Sigmoid colon (tissue), 7 donors: ENCODE results near the gene FREM1. TPM values are rescaled to one million over a fixed set of nuclear protein-coding genes. Genes with fewer than 3 reads are reported as not detected.

ENCODE experiments used
- DNase-seq: peaks from one replicate; pipeline ENCODE4 v3.0.0-alpha.2; 2019
- H3K27ac ChIP-seq, 4 donors: fragments of 200-600 bp; sonication (generic); one replicate each; pipeline ENCODE4 v1.5.1; 2016 to 2019; ENCODE audit warnings: mild to moderate bottlenecking in 1 of 4
- H3K27me3 ChIP-seq, 3 donors: fragments of 200-600 bp; sonication (generic); one replicate each; pipeline ENCODE4 v1.5.1; 2019; ENCODE audit warnings: mild to moderate bottlenecking in 1 of 3
- H3K36me3 ChIP-seq, 4 donors: fragments of 200-600 bp; sonication (generic); one replicate each; pipeline ENCODE4 v1.5.1; 2016 to 2019
- H3K4me1 ChIP-seq, 4 donors: fragments of 200-600 bp; sonication (generic); one replicate each; pipeline ENCODE4 v1.5.1; 2017 to 2019
- H3K4me3 ChIP-seq, 4 donors: fragments of 200-600 bp; sonication (generic); one replicate each; pipeline ENCODE4 v1.5.1; 2017 to 2019; ENCODE audit warnings: mild to moderate bottlenecking in 2 of 4, moderate library complexity in 1 of 4
- H3K9me3 ChIP-seq, 4 donors: fragments of 200-600 bp in 3 of 4; sonication (generic) in 3 of 4; one replicate each; pipeline versions ENCODE4 v1.5.1 to v1.6.1; 2013 to 2019
- EP300 ChIP-seq, 4 donors: sonication (generic); formaldehyde crosslinking; IDR thresholded peaks; one replicate each; pipeline ENCODE4 v1.6.1; 2017; ENCODE audit warnings: antibody characterized with exemption in 4 of 4
- POLR2A ChIP-seq, 2 donors: fragments of 450-650 bp; IDR thresholded peaks; one replicate each; pipeline ENCODE4 v1.6.1; 2016; ENCODE audit warnings: antibody characterized with exemption in 2 of 2, mild to moderate bottlenecking in 2 of 2, moderate library complexity in 2 of 2
- POLR2AphosphoS5 ChIP-seq, 4 donors: sonication (generic); formaldehyde crosslinking; IDR thresholded peaks; one replicate each; pipeline ENCODE4 v1.6.1; 2017; ENCODE audit warnings: antibody characterized with exemption in 4 of 4
- WGBS, 2 donors: extraction: QIAGEN DNeasy Blood & Tissue Kit; methylation state at CpG; one replicate each; pipeline ENCODE4 v1.1.7; 2013; 5-methylcytosine and 5-hydroxymethylcytosine counted together
- intact Hi-C: fragments of 100-400 bp; cut with DNase I; formaldehyde crosslinking; loops from one replicate; pipeline ENCODE4 v1.15.1; 2023
- polyA plus RNA-seq, 3 donors: library from polyadenylated mRNA; stranded (reverse); fragments of 200-250 nt; gene quantifications; one replicate each; pipeline ENCODE4 v1.2.3, GENCODE V29; 2013
- total RNA-seq, 4 donors: library from RNA; depleted of rRNA; stranded (reverse); fragments of >200 nt; gene quantifications; one replicate each; pipeline ENCODE4 v1.1.0, GENCODE V29; 2016
- TF ChIP-seq, protein P1 (sequence below), 4 experiments: fragments of 450-650 bp in 3 of 4; fragments of 200-600 bp in 1 of 4; IDR thresholded peaks; one replicate each; pipeline ENCODE4 v1.5.1; 2016 to 2019; ENCODE audit warnings: antibody characterized with exemption in 4 of 4, mild to moderate bottlenecking in 3 of 4, moderate library complexity in 2 of 4
- donor health status: healthy with polysubstance abuse.
- donor health status: Bipolar disorder and iron deficiency.
- donor health status: healthy.

FREM1 gene
- total and polyA plus RNA-seq, 7 donors, result 0.96 to 45.1 (median 11.4) TPM; not detected in 1

DNA sequence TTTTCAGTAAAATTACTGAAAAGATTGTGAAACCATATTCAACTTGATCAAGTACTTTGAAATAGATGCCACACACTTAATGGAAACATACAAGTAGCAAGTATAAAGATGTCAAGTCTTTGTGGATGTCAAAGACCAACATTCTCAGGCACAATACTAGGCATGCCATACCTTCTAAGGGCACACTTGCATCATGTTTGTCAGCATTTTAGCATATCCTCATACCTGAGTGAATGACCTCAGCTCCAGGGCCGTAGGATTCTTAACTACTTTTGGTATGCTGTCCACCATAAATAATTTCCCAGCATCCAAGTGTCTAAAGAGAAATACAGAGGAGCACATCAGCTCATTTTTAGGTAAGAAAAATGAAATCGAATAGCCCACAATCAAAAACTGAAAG lies 86.4 kb downstream of the FREM1 start:
- no peaks in the 10 kb centered on the region for H3K9me3 ChIP-seq
- WGBS, 2 donors, result 67 to 90% methylated on average over 2 of the region's 2 CpGs
- no peak for DNase-seq
- no peaks in the 10 kb centered on the region for H3K4me1 ChIP-seq
- H3K4me3 ChIP-seq, result no peak overlapping the region
- TF ChIP-seq, protein P1, sequence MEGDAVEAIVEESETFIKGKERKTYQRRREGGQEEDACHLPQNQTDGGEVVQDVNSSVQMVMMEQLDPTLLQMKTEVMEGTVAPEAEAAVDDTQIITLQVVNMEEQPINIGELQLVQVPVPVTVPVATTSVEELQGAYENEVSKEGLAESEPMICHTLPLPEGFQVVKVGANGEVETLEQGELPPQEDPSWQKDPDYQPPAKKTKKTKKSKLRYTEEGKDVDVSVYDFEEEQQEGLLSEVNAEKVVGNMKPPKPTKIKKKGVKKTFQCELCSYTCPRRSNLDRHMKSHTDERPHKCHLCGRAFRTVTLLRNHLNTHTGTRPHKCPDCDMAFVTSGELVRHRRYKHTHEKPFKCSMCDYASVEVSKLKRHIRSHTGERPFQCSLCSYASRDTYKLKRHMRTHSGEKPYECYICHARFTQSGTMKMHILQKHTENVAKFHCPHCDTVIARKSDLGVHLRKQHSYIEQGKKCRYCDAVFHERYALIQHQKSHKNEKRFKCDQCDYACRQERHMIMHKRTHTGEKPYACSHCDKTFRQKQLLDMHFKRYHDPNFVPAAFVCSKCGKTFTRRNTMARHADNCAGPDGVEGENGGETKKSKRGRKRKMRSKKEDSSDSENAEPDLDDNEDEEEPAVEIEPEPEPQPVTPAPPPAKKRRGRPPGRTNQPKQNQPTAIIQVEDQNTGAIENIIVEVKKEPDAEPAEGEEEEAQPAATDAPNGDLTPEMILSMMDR (IDR thresholded peaks at IDR 0.05), result no peak
- TF ChIP-seq POLR2AphosphoS5 (IDR thresholded peaks at IDR 0.05) (no peak), EP300 (IDR thresholded peaks at IDR 0.05) (no peak), POLR2A (IDR thresholded peaks at IDR 0.05) (no peak)
- intact Hi-C loops, result no loop called here
- peaks cover 0 to 43% (median 10%) of the 10 kb centered on the region in 4 donors for H3K36me3 ChIP-seq
- no peak overlapping the region for H3K27ac ChIP-seq
- no peaks in the 10 kb centered on the region for H3K27me3 ChIP-seq

DNA sequence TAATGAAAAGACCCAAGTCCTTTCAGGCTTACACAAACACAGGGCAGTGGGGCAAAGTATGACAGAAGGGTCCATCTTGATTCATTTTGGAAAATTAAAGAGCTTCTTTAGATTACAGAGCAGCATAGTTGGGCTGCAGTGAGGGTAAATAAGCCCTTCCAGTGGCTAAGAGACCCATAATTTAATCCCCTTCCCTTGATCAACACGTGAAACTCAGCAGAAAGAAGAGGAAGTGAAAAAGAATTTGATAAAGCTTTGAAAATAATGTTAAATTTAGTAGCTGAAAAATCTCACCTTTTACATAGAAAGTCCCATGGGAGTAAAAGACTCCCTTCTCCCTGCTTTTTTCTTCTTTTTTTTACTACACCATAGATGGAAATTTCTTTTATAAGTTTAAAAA lies 87.6 kb downstream of the FREM1 start:
- Histone ChIP-seq H3K4me3 (no peak overlapping the region), H3K9me3 (no peaks in the 10 kb centered on the region), H3K27ac (no peak overlapping the region), H3K36me3 (peaks cover 0 to 54% (median 11%) of the 10 kb centered on the region in 4 donors), H3K4me1 (no peaks in the 10 kb centered on the region), H3K27me3 (no peaks in the 10 kb centered on the region)
- intact Hi-C loops, result no loop called here
- DNase-seq, result no peak
- WGBS, 2 donors, result 30 to 85% methylated on average over 1 of the region's 1 CpG
- TF ChIP-seq, protein P1 (IDR thresholded peaks at IDR 0.05), result no peak
- TF ChIP-seq POLR2AphosphoS5 (IDR thresholded peaks at IDR 0.05), result no peak
- no peak for TF ChIP-seq POLR2A (IDR thresholded peaks at IDR 0.05)
- no peak for TF ChIP-seq EP300 (IDR thresholded peaks at IDR 0.05)

- TF ChIP-seq, protein P1 (IDR thresholded peaks at IDR 0.05), result no peak
- TF ChIP-seq EP300 (IDR thresholded peaks at IDR 0.05) (no peak), POLR2A (IDR thresholded peaks at IDR 0.05) (no peak), POLR2AphosphoS5 (IDR thresholded peaks at IDR 0.05) (no peak)
- H3K4me3 ChIP-seq, result no peak overlapping the region
- no peaks in the 10 kb centered on the region for H3K9me3 ChIP-seq
- no peaks in the 10 kb centered on the region for H3K27me3 ChIP-seq
- 80 to 84% methylated on average over 4 of the region's 4 CpGs for WGBS, 2 donors
- intact Hi-C loops, result no loop called here
- no peak for DNase-seq
- no peak overlapping the region for H3K27ac ChIP-seq
- H3K4me1 ChIP-seq, result no peaks in the 10 kb centered on the region
- peaks cover 0 to 66% (median 9%) of the 10 kb centered on the region in 4 donors for H3K36me3 ChIP-seq
Observed at GRCh38 chr9:14819183-14819582, 91.0 kb downstream of the FREM1 start.

- H3K4me3 ChIP-seq, result no peak overlapping the region
- DNase-seq, result no peak
- TF ChIP-seq, protein P1 (IDR thresholded peaks at IDR 0.05), result no peak
- TF ChIP-seq EP300 (IDR thresholded peaks at IDR 0.05) (no peak), POLR2AphosphoS5 (IDR thresholded peaks at IDR 0.05) (no peak), POLR2A (IDR thresholded peaks at IDR 0.05) (no peak)
- no peak overlapping the region for H3K27ac ChIP-seq
- H3K36me3 ChIP-seq, result peaks cover 0 to 66% (median 10%) of the 10 kb centered on the region in 4 donors
- H3K9me3 ChIP-seq, result no peaks in the 10 kb centered on the region
- no peaks in the 10 kb centered on the region for H3K27me3 ChIP-seq
- no peaks in the 10 kb centered on the region for H3K4me1 ChIP-seq
- intact Hi-C loops, result no loop called here
Observed at GRCh38 chr9:14814249-14814628, 96.0 kb downstream of the FREM1 start.
